K562 (cell line): ENCODE results near the gene DNMT3A.

Source experiments
- DNMT1 ChIP-seq: fragments of 450-650 bp; IDR thresholded peaks from 2 replicates; pipeline ENCODE4 v1.6.1; 2016; ENCODE audit warnings: antibody characterized with exemption, mild to moderate bottlenecking
- ETS2 ChIP-seq: IDR thresholded peaks from 2 replicates; pipeline ENCODE4 v1.6.1; 2016; ENCODE audit warnings: borderline replicate concordance, missing genetic modification characterization, mild to moderate bottlenecking, moderate library complexity, missing compliant biosample characterization; ENCODE audit not compliant: poor library complexity, severe bottlenecking
- MAFK ChIP-seq: IDR thresholded peaks from 2 replicates; pipeline ENCODE4 v1.6.1; 2011; ENCODE audit warnings: low read length, improper control_type of control experiment
- MTA3 ChIP-seq: fragments of 450-650 bp; formaldehyde crosslinking; IDR thresholded peaks from 2 replicates; pipeline ENCODE4 v1.6.1; 2017; ENCODE audit warnings: mild to moderate bottlenecking, borderline replicate concordance
- NFRKB ChIP-seq: fragments of 450-650 bp; IDR thresholded peaks from 2 replicates; pipeline ENCODE4 v1.6.1; 2016; ENCODE audit warnings: low read depth
- PHF8 ChIP-seq: fragments of 200-600 bp; sonication (generic); IDR thresholded peaks from 2 replicates; pipeline ENCODE4 v1.6.1; 2012; ENCODE audit warnings: mixed run types, mild to moderate bottlenecking, inconsistent platforms, low read length, moderate library complexity, borderline replicate concordance
- POLR2A ChIP-seq: fragments of 450-650 bp; conservative IDR thresholded peaks from 2 replicates; pipeline ENCODE4 v1.6.1; 2016
- TF ChIP-seq, protein P1 (sequence below): sonication (generic); formaldehyde crosslinking; IDR thresholded peaks from 2 replicates; pipeline ENCODE4 v1.4.0; 2020; ENCODE audit warnings: mild to moderate bottlenecking, missing genetic modification reagents
- TF ChIP-seq, protein P2 (sequence below), 3 experiments: IDR thresholded peaks in 2 of 3; conservative IDR thresholded peaks in 1 of 3; 2 replicates each; pipeline ENCODE4 v1.5.1; 2011 to 2012; ENCODE audit warnings: low read length in 3 of 3, mild to moderate bottlenecking in 3 of 3, control low read depth in 2 of 3, improper control_type of control experiment in 1 of 3, inconsistent platforms in 1 of 3, low read depth in 1 of 3, mixed read lengths in 1 of 3, moderate library complexity in 1 of 3; ENCODE audit not compliant: insufficient read depth in 2 of 3

DNA sequence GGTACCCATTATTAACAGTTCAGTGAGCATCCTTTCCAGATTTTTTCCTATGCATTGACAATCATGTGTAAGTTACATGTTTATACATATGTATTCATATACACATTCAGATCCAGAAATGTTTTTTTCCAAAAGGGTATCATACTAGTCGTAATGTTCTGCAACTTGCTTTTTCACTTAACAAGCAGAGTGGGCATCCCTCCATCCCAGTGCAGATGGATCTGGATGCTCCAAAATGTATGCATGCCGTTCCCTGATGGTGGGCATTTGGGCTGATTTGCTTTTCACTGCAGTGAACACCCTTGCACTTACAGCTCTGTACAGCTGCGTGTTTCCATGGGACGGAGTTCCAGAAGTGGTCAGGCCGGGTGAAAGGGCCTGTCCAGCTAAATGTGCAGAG is 57.0 kb downstream of the DNMT3A start:
- TF ChIP-seq MTA3 (no peak), PHF8 (no peak), MAFK (no peak), ETS2 (tag) (no peak), NFRKB (no peak), DNMT1 (no peak), POLR2A (no peak)
- TF ChIP-seq, protein P1, sequence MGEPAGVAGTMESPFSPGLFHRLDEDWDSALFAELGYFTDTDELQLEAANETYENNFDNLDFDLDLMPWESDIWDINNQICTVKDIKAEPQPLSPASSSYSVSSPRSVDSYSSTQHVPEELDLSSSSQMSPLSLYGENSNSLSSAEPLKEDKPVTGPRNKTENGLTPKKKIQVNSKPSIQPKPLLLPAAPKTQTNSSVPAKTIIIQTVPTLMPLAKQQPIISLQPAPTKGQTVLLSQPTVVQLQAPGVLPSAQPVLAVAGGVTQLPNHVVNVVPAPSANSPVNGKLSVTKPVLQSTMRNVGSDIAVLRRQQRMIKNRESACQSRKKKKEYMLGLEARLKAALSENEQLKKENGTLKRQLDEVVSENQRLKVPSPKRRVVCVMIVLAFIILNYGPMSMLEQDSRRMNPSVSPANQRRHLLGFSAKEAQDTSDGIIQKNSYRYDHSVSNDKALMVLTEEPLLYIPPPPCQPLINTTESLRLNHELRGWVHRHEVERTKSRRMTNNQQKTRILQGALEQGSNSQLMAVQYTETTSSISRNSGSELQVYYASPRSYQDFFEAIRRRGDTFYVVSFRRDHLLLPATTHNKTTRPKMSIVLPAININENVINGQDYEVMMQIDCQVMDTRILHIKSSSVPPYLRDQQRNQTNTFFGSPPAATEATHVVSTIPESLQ (CRISPR knock-in tag) = no peak
- TF ChIP-seq, protein P2, sequence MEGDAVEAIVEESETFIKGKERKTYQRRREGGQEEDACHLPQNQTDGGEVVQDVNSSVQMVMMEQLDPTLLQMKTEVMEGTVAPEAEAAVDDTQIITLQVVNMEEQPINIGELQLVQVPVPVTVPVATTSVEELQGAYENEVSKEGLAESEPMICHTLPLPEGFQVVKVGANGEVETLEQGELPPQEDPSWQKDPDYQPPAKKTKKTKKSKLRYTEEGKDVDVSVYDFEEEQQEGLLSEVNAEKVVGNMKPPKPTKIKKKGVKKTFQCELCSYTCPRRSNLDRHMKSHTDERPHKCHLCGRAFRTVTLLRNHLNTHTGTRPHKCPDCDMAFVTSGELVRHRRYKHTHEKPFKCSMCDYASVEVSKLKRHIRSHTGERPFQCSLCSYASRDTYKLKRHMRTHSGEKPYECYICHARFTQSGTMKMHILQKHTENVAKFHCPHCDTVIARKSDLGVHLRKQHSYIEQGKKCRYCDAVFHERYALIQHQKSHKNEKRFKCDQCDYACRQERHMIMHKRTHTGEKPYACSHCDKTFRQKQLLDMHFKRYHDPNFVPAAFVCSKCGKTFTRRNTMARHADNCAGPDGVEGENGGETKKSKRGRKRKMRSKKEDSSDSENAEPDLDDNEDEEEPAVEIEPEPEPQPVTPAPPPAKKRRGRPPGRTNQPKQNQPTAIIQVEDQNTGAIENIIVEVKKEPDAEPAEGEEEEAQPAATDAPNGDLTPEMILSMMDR (IDR thresholded peaks at IDR 0.05 in 2 of 3, conservative IDR thresholded peaks at IDR 0.05 in 1 of 3; ENCODE audit: insufficient read depth in 2 of 3, low read depth in 1 of 3, low read length in 3 of 3) = no peak
